Measurements from ENCODE around the gene DCHS2.

The DCHS2 gene

GRCh38 chr4:154222875-154223274 is 268.7 kb downstream of the DCHS2 start:
- TF ChIP-seq REST (IDR thresholded peaks at IDR 0.05; ENCODE audit: insufficient read depth in 1 of 2, low read depth in 2 of 2, low read length in 2 of 2) (no peak), FOXP2 (optimal IDR thresholded peaks at IDR 0.05; ENCODE audit: borderline replicate concordance, extremely low read depth, extremely low read length, insufficient read depth) (no peak), SIN3A (IDR thresholded peaks at IDR 0.05; ENCODE audit: borderline replicate concordance, insufficient read depth, low read length) (no peak), POLR2AphosphoS5 (IDR thresholded peaks at IDR 0.05; ENCODE audit: low read depth, low read length) (no peak), TAF1 (IDR thresholded peaks at IDR 0.05; ENCODE audit: borderline replicate concordance, insufficient read depth, low read length) (no peak)

GRCh38 chr4:154218051-154218450 is 273.5 kb downstream of the DCHS2 start:
- TF ChIP-seq SIN3A (IDR thresholded peaks at IDR 0.05; ENCODE audit: borderline replicate concordance, insufficient read depth, low read length) (no peak), POLR2AphosphoS5 (IDR thresholded peaks at IDR 0.05; ENCODE audit: low read depth, low read length) (no peak), TAF1 (IDR thresholded peaks at IDR 0.05; ENCODE audit: borderline replicate concordance, insufficient read depth, low read length) (no peak), REST (IDR thresholded peaks at IDR 0.05; ENCODE audit: insufficient read depth in 1 of 2, low read depth in 2 of 2, low read length in 2 of 2) (no peak), FOXP2 (optimal IDR thresholded peaks at IDR 0.05; ENCODE audit: borderline replicate concordance, extremely low read depth, extremely low read length, insufficient read depth) (no peak)

- TF ChIP-seq POLR2AphosphoS5 (IDR thresholded peaks at IDR 0.05; ENCODE audit: low read depth, low read length) (no peak), REST (IDR thresholded peaks at IDR 0.05; ENCODE audit: insufficient read depth in 1 of 2, low read depth in 2 of 2, low read length in 2 of 2) (no peak), TAF1 (IDR thresholded peaks at IDR 0.05; ENCODE audit: borderline replicate concordance, insufficient read depth, low read length) (no peak), SIN3A (IDR thresholded peaks at IDR 0.05; ENCODE audit: borderline replicate concordance, insufficient read depth, low read length) (no peak), FOXP2 (optimal IDR thresholded peaks at IDR 0.05; ENCODE audit: borderline replicate concordance, extremely low read depth, extremely low read length, insufficient read depth) (no peak)
Measured at GRCh38 chr4:154211506-154211905, 280.1 kb downstream of the DCHS2 start.

DNA sequence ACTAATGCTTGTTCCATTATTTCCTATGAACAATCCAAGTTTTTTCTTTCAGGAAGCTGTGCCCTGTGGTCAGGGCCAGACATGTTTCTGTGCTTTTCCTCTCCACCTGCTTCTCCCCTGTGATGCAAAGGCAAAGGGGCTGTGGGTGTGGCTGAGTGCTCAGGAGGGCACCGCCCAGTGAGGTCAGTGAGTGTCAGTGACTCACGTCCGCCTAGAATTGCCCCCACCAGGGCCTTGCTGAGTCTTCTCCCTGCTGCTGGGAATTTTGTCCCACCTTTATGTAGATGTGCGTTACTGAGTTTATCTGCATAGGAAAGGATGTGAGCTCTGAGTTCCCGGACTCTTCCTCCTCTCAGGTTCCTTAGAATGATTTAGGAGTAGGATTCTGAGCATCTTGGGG is 283.2 kb downstream of the DCHS2 start:
- TF ChIP-seq REST (IDR thresholded peaks at IDR 0.05; ENCODE audit: insufficient read depth in 1 of 2, low read depth in 2 of 2, low read length in 2 of 2) (no peak), SIN3A (IDR thresholded peaks at IDR 0.05; ENCODE audit: borderline replicate concordance, insufficient read depth, low read length) (no peak), POLR2AphosphoS5 (IDR thresholded peaks at IDR 0.05; ENCODE audit: low read depth, low read length) (no peak), FOXP2 (optimal IDR thresholded peaks at IDR 0.05; ENCODE audit: borderline replicate concordance, extremely low read depth, extremely low read length, insufficient read depth) (no peak), TAF1 (IDR thresholded peaks at IDR 0.05; ENCODE audit: borderline replicate concordance, insufficient read depth, low read length) (no peak)

- no peak for TF ChIP-seq POLR2AphosphoS5 (IDR thresholded peaks at IDR 0.05; ENCODE audit: low read depth, low read length)
- no peak for TF ChIP-seq FOXP2 (optimal IDR thresholded peaks at IDR 0.05; ENCODE audit: borderline replicate concordance, extremely low read depth, extremely low read length, insufficient read depth)
- no peak for TF ChIP-seq REST (IDR thresholded peaks at IDR 0.05; ENCODE audit: insufficient read depth in 1 of 2, low read depth in 2 of 2, low read length in 2 of 2)
- no peak for TF ChIP-seq TAF1 (IDR thresholded peaks at IDR 0.05; ENCODE audit: borderline replicate concordance, insufficient read depth, low read length)
- TF ChIP-seq SIN3A (IDR thresholded peaks at IDR 0.05; ENCODE audit: borderline replicate concordance, insufficient read depth, low read length), result no peak
Measured at GRCh38 chr4:154205471-154205870, 286.1 kb downstream of the DCHS2 start.
